HG02610 (cell line): ENCODE measurements around the gene HS3ST6.
A peak's percentile ranks its signal among the peaks of the same experiment; 100 is the strongest.
"Not testable (repeated sequence)": the region's sequence is repeated elsewhere in the genome, so short reads cannot be mapped to it uniquely, and the experiment has no call there.

Experiments
- ATAC-seq: cut with Tn5 transposase; IDR thresholded peaks from one replicate; pipeline ENCODE4 v1.9.1; 2021; ENCODE audit warnings: mild to moderate bottlenecking, moderate library complexity; ENCODE audit not compliant: unreplicated experiment

HS3ST6 gene

DNA sequence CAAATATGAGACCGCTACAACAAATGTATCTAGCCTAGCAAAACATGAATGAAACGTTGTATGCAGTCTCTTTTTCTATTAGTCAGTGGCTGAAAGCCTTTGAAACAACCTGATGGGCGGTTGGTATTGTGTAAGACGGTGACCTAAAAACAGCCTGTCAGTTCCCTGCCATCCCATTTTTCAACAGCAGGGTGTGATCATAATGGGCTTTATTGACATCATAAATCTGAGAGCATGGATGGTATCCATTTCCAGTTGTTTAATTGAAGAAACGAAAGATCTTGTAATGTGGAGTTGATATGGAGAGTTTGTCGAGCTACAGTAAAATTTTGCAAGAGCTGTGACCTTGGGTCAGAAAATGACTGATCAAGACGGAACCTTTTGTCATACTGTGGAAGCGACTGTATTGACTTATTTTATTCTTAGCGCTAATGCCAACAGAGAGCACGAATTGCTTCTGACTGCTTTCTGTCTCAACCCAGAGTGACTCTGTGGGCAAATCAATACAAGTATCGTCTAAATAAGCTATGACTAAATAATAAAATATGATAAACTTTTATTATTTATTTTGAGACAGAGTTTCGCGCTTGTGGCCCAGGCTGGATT, 34.0 kb downstream of the HS3ST6 start:
- ATAC-seq, result no peak

DNA sequence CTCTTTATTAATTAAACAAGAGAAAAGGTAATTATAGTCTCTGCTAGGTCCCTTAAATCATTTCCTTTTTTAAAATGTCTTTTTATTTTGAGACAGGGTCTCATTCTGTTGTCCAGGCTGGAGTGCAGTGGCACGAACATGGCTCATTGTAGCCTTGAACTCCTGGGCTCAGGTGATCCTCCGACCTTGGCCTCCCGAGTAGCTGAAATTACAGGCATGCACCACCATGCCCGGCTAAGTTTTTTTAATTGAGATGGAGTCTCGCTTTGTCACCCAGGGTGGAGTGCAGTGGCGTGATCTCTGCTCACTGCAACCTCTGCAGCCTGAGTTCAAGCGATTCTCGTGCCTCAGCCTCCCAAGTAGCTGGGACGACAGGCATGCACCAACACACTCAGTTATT, 37.0 kb downstream of the HS3ST6 start:
- not testable (repeated sequence) for ATAC-seq

DNA sequence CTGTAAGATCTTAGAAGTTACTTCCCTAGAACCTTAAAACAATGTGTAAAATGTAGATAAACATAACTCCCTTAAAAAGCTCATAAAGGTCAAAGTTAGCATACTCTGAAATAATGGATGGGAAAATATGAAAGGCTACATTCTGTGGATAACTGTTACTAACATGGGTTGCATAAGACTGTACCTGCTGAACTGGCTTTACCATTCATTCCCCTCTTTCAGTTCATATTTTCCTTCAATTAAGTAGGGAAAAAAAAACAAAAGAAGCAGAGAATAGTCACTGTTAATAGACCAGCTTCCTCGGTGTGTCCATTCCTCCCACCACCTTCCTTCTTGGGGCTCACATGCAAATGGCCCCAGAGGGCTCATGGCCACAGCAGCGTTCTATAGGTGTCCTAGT, 38.7 kb downstream of the HS3ST6 start:
- ATAC-seq, result no peak

DNA sequence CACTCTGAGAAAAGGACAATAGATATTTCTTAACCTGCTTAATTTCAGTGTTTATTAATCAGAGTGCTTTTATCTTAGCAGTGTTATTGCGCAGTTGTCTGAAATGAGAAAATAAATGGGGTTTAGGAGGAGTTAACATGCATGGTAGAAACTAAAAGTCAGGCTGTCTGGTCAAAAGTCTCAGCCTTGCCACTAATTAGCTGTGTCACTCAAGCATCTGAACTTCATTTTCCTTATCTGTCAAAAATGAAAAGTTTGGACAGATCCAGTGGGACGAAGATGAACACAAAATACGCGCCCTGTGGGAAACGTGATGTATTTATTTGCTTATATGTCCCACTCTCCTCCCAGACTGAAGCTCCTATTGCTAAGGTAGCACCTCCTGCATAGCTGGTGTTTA, 40.0 kb downstream of the HS3ST6 start:
- ATAC-seq, result no peak

DNA sequence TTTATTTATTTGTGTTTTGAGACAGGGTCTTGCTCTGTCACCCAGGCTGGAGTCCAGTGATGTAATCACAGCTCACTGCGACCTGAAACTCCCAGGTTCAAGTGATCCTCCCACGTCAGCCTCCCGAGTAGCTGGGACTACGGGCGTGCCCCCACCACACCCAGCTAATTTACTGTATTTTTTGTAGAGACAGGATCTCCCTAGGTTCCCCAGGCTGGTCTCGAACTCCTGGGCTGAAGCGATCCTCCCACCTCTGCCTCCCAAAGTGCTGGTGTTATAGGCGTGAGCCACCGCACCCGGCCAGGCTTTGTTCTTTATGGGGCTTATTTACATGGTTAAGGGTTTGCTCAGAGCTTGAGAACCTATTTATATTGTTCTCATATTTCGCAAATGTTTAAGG, 40.4 kb downstream of the HS3ST6 start:
- ATAC-seq, result no peak

DNA sequence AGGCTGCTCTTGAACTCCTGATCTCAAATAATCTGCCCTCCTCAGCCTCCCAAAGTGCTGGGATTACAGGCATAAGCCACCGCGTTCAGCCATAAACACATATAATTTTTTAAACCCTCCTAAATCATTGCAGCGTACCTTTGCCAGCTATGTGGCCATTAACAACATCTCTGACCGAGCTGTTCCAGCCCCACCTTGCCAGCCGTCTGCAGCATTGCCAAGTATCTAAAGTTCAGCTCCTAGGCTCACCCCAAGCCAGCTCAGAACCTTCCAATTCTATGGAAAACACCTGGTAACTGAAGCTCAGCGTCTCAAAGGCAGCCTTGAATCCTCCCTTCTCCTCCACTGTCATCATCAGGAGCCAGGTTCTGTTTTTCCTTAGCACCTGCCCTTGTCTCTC, 41.1 kb downstream of the HS3ST6 start:
- no peak for ATAC-seq

DNA sequence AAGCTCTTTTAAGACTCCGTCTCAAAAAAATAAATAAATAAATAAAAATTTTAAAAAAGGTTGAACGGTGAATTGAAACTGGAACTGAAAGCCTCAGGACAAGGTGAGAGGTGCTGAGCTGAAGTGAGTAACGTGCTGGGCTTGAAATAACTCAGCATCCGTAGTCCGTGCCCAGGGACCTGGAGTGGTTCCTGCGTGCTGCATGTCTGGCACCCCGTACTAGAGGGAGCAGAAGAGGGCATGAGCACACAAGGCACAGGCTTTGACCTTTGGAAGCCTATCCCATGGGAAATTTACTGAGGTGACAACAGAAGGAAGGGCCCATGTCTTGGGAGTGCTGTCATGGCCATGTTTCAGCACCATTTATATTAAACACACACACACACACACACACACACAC, 41.7 kb downstream of the HS3ST6 start:
- peak; percentile 38 for ATAC-seq

DNA sequence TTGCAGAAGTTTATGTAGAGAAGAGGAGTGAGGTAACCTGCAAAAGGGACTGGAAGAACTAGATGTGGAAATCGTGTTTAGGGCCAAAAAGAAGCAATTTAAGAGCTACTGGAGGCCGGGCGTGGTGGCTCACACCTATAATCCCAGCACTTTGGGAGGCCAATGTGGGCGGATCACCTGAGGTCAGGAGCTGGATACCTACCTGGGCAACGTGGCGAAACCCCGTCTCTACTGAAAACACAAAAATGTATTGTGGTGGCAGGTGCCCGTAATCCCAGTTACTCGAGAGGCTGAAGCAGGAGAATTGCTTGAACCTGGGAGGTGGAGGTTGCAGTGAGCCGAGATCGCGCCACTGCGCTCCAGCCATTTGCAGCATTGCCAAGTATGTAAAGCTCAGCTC, 42.1 kb downstream of the HS3ST6 start:
- not testable (repeated sequence) for ATAC-seq

DNA sequence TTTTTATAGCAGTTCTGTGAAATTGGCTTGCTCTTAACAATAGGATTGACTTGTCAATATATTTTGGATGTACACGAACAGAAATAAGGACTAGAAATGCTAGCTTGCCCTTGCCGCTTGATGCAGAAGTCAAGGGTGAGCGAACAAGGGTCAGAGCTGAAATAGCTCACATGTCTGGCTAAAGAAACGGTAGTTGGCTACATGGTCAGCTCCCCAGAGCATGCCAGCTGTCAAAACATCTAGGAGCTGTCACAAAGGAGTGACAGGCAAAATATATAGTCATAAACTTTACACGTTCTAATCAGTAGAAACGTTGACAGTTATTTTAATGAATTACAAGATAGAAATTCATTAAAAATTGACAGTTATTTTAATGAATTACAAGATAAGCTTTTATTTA, 43.4 kb downstream of the HS3ST6 start:
- ATAC-seq, result no peak

DNA sequence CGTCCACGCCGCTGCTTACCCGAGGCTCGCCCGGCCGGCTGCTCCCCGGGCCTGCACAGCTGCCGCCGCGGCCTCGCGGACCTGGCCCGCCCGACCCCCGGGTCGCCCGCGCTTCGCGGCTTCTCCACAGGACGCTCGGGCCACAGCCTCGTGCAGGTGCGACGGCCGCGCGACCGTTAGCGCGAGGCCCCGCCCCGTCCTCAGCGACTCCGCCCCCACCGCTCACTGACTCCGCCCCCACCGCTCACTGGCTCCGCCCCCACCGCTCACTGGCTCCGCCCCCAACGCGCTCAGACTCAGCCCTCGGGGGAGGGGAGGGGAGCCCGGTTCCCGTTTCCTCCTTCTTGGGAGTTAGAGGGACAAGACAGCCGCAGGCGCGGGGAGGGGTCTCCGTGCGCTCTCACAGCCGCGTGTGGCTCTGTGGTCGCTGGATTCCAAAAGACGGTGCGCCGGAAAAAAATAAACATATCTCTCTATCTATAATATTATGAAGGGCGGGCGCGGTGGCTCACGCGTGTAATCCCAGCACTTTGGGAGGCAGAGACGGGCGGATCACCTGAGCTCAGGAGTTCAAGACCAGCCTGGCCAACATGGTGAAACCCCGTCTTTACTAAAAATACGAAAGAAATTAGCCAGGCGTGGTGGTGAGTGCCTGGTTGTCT, 46.1 kb downstream of the HS3ST6 start, which contains the start of gene MEIOB:
MEIOB (minus strand) TSS at position 191 of the 662 bp plus-strand sequence. CDS start 3,989 bp downstream, outside the sequence.
- ATAC-seq, result no peak

DNA sequence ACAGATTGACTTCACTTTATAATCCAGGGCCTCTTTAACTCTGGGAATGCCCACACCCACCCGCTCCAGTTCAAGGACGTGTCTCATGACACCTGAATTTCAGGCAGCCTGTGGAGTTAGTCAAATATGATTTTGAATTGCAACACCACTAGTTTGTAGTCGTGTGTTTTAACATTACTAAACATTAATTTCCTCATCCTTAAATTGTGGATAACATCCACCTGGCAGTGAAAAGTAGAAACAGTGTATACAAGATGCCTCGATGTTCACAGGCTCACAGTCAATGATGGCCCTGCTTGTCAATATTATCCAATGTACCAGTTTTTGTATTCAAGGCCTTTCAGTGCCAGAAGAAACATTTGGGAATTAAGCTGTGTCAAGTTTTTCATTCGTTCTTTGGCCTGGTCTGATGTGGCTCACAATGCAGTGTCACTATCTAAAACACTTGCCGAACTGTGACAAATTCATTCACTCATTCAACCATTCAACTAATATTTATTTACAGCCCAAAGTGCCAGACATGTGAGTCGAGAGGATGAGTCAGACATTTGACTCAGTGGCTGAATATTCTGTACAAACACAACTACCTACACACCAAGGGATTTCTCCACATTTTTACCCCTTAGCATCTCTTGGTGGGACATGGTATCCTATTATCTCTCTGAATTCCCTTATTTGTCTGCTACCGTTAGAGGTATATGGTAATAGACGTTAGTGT, 47.7 kb downstream of the HS3ST6 start:
- no peak for ATAC-seq

DNA sequence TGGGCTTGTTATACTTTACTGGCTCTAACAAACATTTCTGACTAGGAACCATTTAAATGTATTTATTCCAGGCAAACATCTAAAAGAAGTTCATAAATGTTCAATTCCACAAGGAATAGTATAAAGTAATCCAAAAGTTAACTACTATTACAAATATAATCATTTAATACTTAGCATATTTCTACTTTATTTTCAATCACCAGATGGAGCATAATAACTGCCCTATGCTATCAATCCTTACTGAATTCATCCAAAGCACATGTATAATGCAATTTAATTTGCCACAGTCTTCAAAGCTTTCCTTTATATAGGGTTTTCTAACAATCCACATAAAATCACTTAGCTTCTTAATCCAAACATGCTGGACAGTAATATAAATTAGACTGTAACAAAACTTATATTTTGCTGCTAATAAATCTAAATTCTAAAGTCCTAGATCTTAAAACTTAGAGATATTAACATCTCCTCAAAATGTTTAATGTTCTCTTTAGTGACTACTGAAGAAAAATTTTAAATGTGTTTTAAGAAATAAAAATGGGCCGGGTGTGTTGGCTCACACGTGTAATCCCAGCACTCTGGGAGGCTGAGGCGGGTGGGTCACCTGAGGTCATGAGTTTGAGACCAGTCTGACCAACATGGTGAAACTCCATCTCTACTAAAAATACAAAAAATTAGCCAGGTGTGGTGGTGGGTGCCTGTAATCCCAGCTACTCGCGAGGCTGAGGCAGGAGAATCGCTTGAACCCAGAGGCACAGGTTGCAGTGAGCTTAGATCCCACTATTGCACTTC, 52.1 kb downstream of the HS3ST6 start:
- ATAC-seq, result no peak

DNA sequence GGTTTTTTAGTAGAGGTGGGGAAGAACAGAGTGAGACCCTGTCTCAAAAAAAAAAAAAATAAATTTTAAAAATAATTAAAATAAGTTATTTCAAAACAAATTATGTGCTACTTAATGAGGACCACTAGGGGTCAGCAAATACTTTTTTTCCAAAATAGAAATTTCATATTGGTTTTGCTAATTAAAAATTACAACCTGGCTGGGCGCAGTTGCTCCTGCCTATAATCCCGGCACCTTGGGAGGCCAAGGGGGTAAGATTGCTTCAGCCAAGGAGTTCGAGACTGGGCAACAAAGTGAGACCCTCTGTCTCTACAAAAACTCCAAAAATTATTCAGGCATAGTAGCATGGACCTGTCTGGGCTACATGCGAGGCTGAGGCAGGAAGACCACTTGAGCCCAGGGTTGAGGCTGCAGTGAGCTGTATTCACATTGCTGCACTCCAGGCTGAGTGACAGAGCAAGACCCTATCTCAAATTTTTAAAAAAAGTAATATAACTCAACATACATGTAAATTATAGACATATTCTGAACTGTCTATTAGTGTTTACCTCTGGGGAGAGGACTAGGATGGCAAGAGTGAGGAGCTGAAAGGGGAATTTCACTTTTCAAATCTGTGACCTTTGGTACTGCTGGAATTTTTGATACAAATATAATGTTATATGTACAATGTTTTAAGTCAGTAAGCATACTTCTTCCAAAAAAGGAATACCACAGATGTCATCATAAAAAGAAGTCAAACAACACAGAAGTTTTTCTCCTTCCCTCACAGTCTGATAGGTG, 54.3 kb downstream of the HS3ST6 start:
- ATAC-seq, result no peak

DNA sequence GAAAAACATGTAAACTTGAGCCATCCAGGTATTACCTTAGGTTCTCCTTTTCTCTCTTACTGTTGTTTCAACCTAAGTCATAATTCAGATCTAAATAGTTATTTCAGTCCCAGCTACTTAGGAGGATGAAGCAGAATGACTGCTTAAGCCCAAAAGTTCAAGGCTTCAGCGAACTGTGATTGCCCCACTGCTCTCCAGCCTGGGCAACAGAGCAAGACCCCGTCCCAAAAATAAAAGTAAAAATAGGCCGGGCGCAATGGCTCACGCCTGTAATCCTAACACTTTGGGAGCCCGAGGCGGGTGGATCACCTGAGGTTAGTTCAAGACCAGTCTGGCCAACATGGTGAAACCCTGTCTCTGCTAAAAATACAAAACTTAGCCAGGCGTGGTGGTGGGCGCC, 55.8 kb downstream of the HS3ST6 start:
- no peak for ATAC-seq

DNA sequence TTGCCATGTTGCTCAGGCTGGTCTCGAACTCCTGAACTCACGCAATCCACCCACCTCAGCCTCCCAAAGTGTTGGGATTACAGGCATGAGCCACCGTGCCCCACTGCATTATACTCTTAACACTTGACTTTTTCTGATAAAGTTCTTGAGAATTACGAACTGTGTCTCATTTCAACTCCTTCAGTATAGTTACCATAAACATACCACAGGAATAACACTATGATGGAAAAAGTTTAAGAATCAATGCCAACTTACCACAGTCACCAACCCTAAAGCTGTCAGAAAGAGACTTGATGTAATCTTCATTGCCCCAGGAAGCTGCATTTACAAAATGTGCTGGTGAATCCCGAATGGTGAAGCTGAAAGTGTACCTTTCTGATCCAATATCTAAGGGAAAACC, 56.5 kb downstream of the HS3ST6 start:
- no peak for ATAC-seq
